NCI-H1105 (cell line): ENCODE results near the gene SPON2.

Source experiments
- DNase-seq: peaks from one replicate; lab custom pipeline; 2025; lab: John Stamatoyannopoulos, UW

The SPON2 gene

GRCh38 chr4:1195109-1195671 is 22.8 kb upstream of the SPON2 start:
- DNase-seq, result no peak

- DNase-seq, result no peak
These were observed 21.9 kb upstream of the SPON2 start for GRCh38 chr4:1194010-1194900.

- DNase-seq, result no peak
These were observed 21.0 kb upstream of the SPON2 start for GRCh38 chr4:1193206-1194009.

DNA sequence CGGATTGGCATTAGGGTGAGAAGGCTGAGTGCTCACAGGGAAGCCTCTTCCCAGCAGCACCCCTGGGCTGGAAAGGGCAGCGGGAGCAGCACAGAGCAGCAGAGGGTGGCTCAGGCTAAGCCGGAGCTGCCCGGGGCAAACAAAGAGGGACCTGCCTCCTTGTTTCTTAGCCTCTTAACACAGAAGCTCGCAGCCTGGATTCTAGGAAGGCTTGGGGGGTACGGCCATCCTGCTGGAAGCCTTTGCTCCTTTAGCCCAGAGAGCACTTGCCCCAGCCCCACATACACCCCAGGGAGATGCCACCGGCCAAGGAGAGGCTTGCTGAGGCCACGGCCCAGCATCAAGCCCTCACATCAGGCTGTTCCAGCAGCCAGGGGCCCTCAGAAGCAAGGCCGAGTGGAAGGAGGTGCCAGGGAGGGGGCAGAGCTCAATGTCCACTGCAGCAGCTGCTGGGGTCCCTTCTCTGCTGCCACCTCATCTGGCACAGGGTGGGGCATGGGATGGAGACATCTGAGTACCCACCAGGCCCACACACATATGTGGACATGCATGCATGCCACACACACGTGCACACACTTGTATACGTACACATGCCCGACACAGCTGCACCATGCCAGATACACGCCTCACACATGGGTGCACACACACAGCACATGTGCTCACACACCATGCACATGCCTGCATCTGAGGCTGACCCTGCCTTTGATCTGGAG is 20.3 kb upstream of the SPON2 start:
- no peak for DNase-seq

- no peak for DNase-seq
These were observed 19.7 kb upstream of the SPON2 start for GRCh38 chr4:1192091-1192492.

GRCh38 chr4:1191621-1192020 is 19.2 kb upstream of the SPON2 start:
- no peak for DNase-seq

DNA sequence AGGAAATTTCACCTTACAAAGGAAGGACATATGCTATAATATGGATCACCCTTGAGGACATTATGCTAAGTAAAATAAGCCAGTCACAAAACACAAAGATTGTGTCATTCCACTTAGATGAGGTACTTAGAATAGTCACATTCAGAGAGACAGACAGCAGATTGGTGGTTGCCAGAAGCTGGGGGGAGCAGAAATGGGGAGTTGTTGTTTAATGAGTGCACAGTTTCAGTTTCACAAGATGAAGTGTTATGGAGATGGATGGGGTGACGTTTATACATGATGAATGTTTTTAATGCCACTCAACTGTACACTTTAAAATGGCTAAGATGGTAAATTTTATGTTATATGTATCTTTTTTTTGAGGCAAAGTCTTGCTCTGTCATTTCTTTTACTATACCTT is 14.8 kb upstream of the SPON2 start:
- no peak for DNase-seq

DNA sequence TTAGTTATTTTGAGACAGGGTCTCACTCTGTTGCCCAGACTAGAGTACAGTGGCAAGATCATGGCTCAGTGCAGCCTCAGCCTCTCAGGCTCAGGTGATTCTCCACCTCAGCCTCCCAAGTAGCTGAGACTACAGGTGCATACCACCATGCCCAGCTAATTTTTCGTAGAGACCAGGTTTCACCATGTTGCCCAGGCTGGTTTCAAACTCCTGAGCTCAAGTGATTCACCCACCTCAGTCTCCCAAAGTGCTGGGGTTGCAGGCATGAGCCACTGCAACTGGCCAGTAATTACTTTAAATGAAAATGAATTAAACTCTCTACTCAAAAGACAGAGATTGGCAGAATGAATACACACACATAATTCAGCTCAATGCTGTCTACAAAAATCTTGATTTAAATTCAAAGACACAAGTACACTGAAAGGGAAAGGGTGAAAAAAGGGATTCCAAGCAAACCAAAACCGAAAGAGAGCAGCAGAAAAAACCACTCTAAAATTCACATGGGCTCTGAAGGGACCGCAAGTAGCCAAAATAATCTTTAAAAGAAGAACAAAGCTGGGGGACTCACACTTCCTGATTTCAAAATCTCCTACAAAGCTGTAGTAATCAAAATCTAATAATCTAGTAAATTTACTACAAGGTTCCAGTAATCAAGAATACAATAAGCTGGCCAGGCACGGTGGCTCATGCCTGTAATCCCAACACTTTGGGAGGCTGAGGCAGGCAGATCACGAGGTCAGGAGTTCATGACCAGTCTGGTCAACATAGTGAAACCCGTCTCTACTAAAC is 11.8 kb upstream of the SPON2 start:
- DNase-seq, result no peak

DNA sequence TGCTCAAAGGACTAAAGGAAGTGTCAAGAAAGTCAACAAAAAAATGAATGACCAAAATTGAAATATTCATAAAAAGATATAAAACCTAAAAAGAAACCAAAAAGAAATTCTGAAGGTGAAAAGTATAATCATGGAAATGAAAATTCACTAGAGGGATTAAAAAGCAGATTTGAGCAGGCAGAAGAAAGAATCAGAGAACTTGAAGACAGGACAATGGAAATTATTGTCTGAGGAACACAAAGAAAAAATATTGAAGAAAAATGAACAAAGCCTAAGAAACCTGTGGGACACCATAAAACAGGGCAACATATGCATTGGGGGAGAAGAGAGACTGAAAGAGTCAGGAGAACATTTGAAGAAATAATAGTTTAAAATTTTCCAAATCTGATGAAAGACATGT is 9.9 kb upstream of the SPON2 start:
- no peak for DNase-seq

DNA sequence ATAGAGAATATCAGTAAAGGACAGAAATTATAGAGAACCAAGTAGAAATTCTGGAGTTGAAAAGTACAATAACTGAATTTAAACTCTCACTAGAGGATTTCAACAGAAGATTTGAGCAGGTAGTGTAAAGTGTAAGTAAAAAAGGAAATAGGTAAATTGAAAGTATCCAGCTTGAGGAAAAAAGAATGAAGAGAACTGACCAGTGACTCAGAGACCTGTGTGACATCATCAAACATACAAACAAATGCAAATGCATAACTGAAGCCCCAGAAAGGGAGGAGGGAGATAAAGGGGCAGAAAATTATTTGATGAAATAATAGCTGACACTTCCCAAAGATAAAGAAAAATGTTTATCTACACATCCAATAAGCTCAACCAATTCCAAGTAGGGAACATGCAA is 8.3 kb upstream of the SPON2 start:
- no peak for DNase-seq

GRCh38 chr4:1179976-1180375 is 7.6 kb upstream of the SPON2 start:
- DNase-seq, result no peak

DNA sequence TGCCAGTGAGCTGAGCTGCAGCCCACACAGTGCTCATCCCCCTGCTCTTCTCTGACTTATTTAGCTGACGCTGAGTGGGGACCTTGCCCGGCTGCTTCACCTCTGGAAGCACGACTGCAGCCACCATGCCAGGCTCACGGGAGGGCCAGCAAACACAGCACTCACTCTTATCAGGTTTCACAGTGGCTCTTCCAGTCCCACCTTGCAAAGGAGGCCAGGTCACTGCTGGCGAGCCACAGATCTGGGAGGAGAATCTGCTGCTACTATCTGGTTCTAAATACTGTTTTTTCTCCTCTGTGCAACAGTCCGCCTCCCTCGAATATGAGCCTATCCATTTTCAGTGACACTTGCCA is 6.7 kb upstream of the SPON2 start:
- no peak for DNase-seq

GRCh38 chr4:1178300-1179088 is 6.1 kb upstream of the SPON2 start:
- no peak for DNase-seq

DNA sequence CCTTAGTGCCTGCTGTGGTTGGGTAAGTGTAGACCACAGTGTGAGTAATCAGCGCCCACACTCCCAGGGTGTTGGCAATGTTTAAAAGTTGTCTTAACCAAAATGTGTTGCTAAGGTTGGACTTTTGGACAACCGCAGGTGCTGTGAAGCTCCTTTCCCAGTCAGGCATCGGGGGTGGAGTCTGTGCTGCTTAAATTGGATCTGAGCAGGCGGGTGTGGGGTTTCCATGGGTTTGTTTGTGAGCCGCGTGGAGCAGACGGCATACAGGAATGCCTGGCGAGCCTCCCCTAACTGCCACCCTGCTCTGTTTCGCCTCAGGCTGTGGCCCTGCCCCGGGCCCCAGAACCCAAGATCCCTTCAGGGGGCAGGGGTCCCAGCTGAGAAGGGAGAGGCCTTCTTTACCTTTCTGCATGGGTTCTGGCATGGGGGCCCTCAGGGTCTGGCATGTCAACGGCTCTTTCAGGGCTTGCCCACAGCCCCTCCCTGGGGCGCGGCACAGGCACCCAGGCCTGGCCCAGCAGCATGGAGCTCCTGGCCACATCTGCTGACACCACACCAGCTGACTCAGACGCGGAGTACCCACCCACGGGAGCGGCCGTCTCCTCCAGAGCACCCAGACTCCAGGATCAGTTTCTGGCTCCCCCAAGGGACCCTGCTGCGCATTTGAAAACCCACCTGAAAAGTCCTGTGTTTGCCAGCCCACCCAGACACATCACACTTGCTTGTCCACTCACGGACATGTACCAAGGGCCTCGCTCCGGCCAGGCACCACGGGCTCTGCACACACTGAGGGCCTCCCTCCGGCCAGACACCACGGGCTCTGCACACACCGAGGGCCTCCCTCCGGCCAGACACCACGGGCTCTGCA is 5.1 kb upstream of the SPON2 start:
- DNase-seq, result no peak

- no peak for DNase-seq
These were observed 4.3 kb upstream of the SPON2 start for GRCh38 chr4:1176398-1177273.

GRCh38 chr4:1175635-1176229 is 3.3 kb upstream of the SPON2 start:
- no peak for DNase-seq

DNA sequence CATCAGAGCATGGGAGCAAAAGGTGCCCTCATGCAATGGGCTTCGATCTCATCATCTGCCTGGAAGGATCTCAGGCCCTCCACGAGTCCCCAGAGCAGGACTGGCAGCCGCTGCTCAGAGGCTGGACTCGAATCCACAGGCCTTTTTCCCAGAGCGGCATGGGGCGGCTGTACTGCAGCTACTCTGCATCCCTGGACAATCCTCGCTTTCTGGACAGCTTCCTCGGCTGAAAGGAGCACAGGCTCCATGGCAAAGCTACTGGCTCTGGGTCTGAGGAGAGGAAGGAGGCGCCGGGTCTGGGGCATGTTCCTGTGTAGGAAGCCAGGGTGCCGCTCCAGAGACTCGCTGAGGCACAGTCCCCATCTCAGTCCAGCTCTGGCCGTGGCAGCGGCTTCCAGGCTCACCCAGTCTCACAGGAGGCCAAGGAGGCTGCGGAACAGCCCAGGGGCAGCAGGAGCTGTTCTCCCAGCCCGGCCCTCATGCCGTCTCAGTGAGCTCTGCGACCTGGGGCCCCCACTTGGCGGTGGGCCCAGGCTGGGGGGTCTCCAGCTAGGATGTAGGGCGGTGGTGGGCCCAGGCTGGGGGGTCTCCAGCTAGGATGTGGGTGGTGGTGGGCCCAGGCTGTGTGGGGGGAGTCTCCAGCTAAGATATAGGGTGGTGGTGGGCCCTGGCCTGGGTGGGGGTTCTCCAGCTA is 2.7 kb upstream of the SPON2 start:
- DNase-seq, result no peak
